Measurements from ENCODE around the gene NMRAL1. TPM values are rescaled to one million over a fixed set of nuclear protein-coding genes. Genes with fewer than 3 reads are reported as not detected.

NMRAL1 gene
- total RNA-seq, 1 donor from 2014 or later = 42.4 TPM

- Mint-ChIP-seq H3K27ac (no peak overlapping the region), H3K4me3 (no peak overlapping the region), H3K27me3 (no peaks in the 10 kb centered on the region), H3K36me3 (ENCODE audit: low read depth) (peaks cover 42% of the 10 kb centered on the region), H3K4me1 (peaks cover 34% of the 10 kb centered on the region), H3K9me3 (no peaks in the 10 kb centered on the region)
- ATAC-seq (ENCODE audit: low read depth) (no peak), DNase-seq (no peak)
- ChIA-PET POLR2A (interaction anchor here (0.6 kb wide), 1 partner anchor 188 kb away, joined by 5 read pairs; no protein-coding TSS in a partner anchor), CTCF (interaction anchor here (0.8 kb wide), 1 partner anchor 100 kb away, joined by 3 read pairs; no protein-coding TSS in a partner anchor)
- TF ChIP-seq, protein P1, sequence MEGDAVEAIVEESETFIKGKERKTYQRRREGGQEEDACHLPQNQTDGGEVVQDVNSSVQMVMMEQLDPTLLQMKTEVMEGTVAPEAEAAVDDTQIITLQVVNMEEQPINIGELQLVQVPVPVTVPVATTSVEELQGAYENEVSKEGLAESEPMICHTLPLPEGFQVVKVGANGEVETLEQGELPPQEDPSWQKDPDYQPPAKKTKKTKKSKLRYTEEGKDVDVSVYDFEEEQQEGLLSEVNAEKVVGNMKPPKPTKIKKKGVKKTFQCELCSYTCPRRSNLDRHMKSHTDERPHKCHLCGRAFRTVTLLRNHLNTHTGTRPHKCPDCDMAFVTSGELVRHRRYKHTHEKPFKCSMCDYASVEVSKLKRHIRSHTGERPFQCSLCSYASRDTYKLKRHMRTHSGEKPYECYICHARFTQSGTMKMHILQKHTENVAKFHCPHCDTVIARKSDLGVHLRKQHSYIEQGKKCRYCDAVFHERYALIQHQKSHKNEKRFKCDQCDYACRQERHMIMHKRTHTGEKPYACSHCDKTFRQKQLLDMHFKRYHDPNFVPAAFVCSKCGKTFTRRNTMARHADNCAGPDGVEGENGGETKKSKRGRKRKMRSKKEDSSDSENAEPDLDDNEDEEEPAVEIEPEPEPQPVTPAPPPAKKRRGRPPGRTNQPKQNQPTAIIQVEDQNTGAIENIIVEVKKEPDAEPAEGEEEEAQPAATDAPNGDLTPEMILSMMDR (IDR thresholded peaks at IDR 0.05) = no peak
- intact Hi-C loops (cut with micrococcal nuclease) = no loop called here
Measured at GRCh38 chr16:4428500-4428899, 45.9 kb downstream of the NMRAL1 start.

- TF ChIP-seq, protein P1 (IDR thresholded peaks at IDR 0.05) = no peak
- intact Hi-C loops (cut with micrococcal nuclease) = no loop called here
- Mint-ChIP-seq H3K9me3 (no peaks in the 10 kb centered on the region), H3K4me1 (peaks cover 33% of the 10 kb centered on the region), H3K4me3 (peak overlapping the region; percentile 97), H3K27ac (peak overlapping the region; percentile 100), H3K36me3 (ENCODE audit: low read depth) (peaks cover 35% of the 10 kb centered on the region), H3K27me3 (no peaks in the 10 kb centered on the region)
- POLR2A ChIA-PET = interaction anchor here (1.0 kb wide), 1 partner anchor 27 kb away, joined by 3 read pairs; no protein-coding TSS in a partner anchor
- CTCF ChIA-PET = interaction anchor here (0.6 kb wide), 1 partner anchor 10 kb away, joined by 3 read pairs; the partner anchor contains the start of gene CORO7
- DNase-seq (no peak), ATAC-seq (ENCODE audit: low read depth) (no peak)
Measured at GRCh38 chr16:4426722-4427372, 47.6 kb downstream of the NMRAL1 start.

DNA sequence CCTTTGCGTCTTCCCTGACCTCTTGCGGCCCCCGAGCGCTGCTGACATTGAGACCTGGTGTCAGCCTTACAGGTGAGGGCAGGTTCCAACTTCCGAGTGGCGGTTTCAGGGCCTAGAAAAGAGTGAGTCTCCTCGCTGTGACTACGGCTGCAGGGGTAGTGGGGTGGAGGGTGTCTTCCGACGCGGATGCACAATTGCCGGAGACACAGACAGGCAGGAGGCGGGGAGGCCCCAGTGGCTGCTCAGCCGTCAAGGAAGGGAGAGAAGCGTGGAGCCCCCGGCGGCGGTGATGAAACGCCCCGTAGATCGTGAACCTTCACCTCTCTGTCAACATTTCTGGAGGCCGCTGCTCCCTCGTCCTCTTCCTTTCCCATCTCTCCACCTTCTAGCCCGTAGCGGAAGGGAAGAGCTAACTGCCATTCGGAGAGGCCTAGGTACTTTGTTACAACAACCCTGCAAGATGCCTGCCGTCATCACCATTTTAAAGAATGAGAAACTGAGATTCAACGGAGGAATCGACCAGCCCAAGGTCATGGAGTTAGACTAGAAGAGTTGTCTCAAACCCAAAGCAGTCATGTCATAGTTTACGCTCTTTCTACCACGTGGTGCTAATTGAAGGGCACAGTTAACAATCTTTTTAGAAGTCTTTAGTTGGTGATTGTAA, 48.3 kb downstream of the NMRAL1 start:
- ATAC-seq (ENCODE audit: low read depth) = peak; percentile 12
- ChIA-PET CTCF (interaction anchor here (0.9 kb wide), 1 partner anchor 33 kb away, joined by 4 read pairs; no protein-coding TSS in a partner anchor), POLR2A (interaction anchor here (1.0 to 1.3 kb wide), 2 partner anchors 10 to 28 kb away, joined by 3 to 10 read pairs; partner anchors contain the start of gene CORO7)
- H3K4me1 Mint-ChIP-seq = peaks cover 31% of the 10 kb centered on the region
- TF ChIP-seq, protein P1 (IDR thresholded peaks at IDR 0.05) = no peak
- intact Hi-C loops (cut with micrococcal nuclease) = no loop called here
- no peak for DNase-seq
- H3K9me3 Mint-ChIP-seq = no peaks in the 10 kb centered on the region
- H3K36me3 Mint-ChIP-seq (ENCODE audit: low read depth) = peaks cover 29% of the 10 kb centered on the region
- peak overlapping the region; percentile 100 for H3K27ac Mint-ChIP-seq
- H3K27me3 Mint-ChIP-seq = no peaks in the 10 kb centered on the region
- H3K4me3 Mint-ChIP-seq = peak overlapping the region; percentile 97

DNA sequence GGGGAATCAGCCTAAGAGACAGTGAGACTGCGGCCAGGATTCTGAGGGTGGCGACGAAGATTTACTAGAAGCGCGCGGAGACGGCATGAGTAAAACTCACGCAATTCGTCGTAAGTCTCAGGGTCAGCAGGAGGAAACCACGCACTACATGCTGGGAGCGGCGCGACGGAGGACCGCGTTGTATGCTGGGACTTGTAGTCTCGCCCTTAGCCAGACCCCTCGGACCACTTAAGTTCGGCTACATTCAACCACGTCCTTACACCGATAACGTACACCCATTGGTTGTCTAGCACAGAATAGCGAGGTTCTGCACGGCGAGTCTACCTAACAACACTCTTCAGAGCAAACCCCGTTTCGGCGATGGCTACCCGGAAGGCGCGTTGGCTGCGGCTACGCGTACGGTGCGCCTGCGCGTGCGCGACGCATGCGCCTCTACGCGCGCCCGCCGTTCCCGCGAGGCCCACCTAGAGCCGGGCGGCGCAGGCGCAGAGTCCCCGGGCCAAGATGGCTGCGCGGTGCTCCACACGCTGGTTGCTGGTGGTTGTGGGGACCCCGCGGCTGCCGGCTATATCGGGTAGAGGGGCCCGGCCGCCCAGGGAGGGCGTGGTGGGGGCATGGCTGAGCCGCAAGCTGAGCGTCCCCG, 48.9 kb downstream of the NMRAL1 start, which contains the start of gene DNAJA3:
Gene DNAJA3 (plus strand): TSS at position 491 of the 643 bp plus-strand sequence. CDS start 14 bp downstream, at position 505.
- peak within 1 kb of the TSS; percentile 97 for H3K4me3 Mint-ChIP-seq
- peaks cover 31% of the 10 kb centered on the region for H3K4me1 Mint-ChIP-seq
- POLR2A ChIA-PET = interaction anchor here (1.0 to 1.3 kb wide), 2 partner anchors 9 to 28 kb away, joined by 3 to 10 read pairs; partner anchors contain the start of gene CORO7
- TF ChIP-seq, protein P1 (IDR thresholded peaks at IDR 0.05) = no peak
- ATAC-seq (ENCODE audit: low read depth) (peak; percentile 90), DNase-seq (peak; percentile 93)
- peaks cover 27% of the 10 kb centered on the region for H3K36me3 Mint-ChIP-seq (ENCODE audit: low read depth)
- H3K27me3 Mint-ChIP-seq = no peaks in the 10 kb centered on the region
- H3K27ac Mint-ChIP-seq = peak within 1 kb of the TSS; percentile 100
- intact Hi-C loops (cut with micrococcal nuclease) = loop anchor here (1.0 to 2.0 kb wide), 8 partner anchors 9 to 199 kb away; partner anchors contain the start of genes CDIP1, CORO7, HMOX2 and MGRN1
- CTCF ChIA-PET = interaction anchor here (0.9 kb wide), 1 partner anchor 34 kb away, joined by 4 read pairs; no protein-coding TSS in a partner anchor
- no peaks in the 10 kb centered on the region for H3K9me3 Mint-ChIP-seq

Data from activated B cell treated with CpG ODN at 0.5 μM for 24 hours (primary cell).